GM12878 (cell line): ENCODE measurements around the gene PCLO. TPM values are rescaled to one million over a fixed set of nuclear protein-coding genes. Genes with fewer than 3 reads are reported as not detected.

Experiments
- CREB1 ChIP-seq: IDR thresholded peaks from 2 replicates; pipeline ENCODE4 v1.6.1; 2012; ENCODE audit warnings: low read depth, mild to moderate bottlenecking, inconsistent platforms
- E2F8 ChIP-seq: fragments of 450-650 bp; IDR thresholded peaks from 2 replicates; pipeline ENCODE4 v1.6.1; 2018; ENCODE audit warnings: mild to moderate bottlenecking, low read depth, moderate library complexity; ENCODE audit not compliant: partially characterized antibody
- E4F1 ChIP-seq: fragments of 450-650 bp; IDR thresholded peaks from 2 replicates; pipeline ENCODE4 v1.6.1; 2018; ENCODE audit warnings: borderline replicate concordance, mild to moderate bottlenecking; ENCODE audit not compliant: partially characterized antibody
- MYC ChIP-seq: IDR thresholded peaks from 2 replicates; pipeline ENCODE4 v1.6.1; 2011; ENCODE audit warnings: mild to moderate bottlenecking, low read length, moderate library complexity, inconsistent platforms; ENCODE audit not compliant: insufficient read depth, insufficient replicate concordance, insufficient read length, severe bottlenecking
- REST ChIP-seq: IDR thresholded peaks from 2 replicates; pipeline ENCODE4 v1.6.1; 2012; ENCODE audit warnings: mild to moderate bottlenecking, low read depth, low read length
- SUZ12 ChIP-seq: fragments of 200-600 bp; sonication (generic); IDR thresholded peaks from one replicate; pipeline ENCODE4 v1.6.1; 2018; ENCODE audit warnings: antibody characterized with exemption, mild to moderate bottlenecking; ENCODE audit not compliant: unreplicated experiment
- TBL1XR1 ChIP-seq: IDR thresholded peaks from 2 replicates; pipeline ENCODE4 v1.6.1; 2012; ENCODE audit warnings: low read depth, low read length, improper control_type of control experiment
- TCF3 ChIP-seq: IDR thresholded peaks from 2 replicates; pipeline ENCODE4 v1.6.1; 2012; ENCODE audit warnings: low read depth, mild to moderate bottlenecking, low read length, borderline replicate concordance; ENCODE audit not compliant: insufficient read depth
- polyA plus RNA-seq, 11 experiments: library from polyadenylated mRNA; depleted of rRNA in 4 of 11; unstranded in 6 of 11; stranded (reverse) in 5 of 11; fragments of >200 nt; fragmentation: Nextera tagmentation in 4 of 11; fragmentation: Illumina TruSeq in 1 of 11; extraction: Ambion mirVana in 4 of 11; extraction: Trizol in 1 of 11; gene quantifications; 1 replicate in 1 of 11; 2 replicates in 10 of 11; pipeline versions ENCODE4 v1.2.1 to v1.2.3, GENCODE V29; 2011 to 2016; ENCODE audit warnings: inconsistent platforms in 2 of 11, missing spikeins in 2 of 11, low read depth in 1 of 11
- total RNA-seq, 4 experiments: library from RNA; depleted of rRNA in 3 of 4; stranded (reverse); fragments of >200 nt in 3 of 4; fragmentation: Illumina TruSeq in 1 of 4; extraction: Trizol in 1 of 4; gene quantifications; 2 replicates each; pipeline versions ENCODE4 v1.2.1 to v1.2.3, GENCODE V29; 2013 to 2021

The PCLO gene
- total and polyA plus RNA-seq, 10 of the 15 experiments (the other 5 are each of a cell fraction or from before 2014, with no cell fraction given) = 0.01 to 0.08 (median 0.03) TPM; not detected in 6

- no peak for TF ChIP-seq CREB1
- no peak for TF ChIP-seq E4F1
- TF ChIP-seq SUZ12 = no peak
- TF ChIP-seq TCF3 = no peak
- TF ChIP-seq REST = no peak
- TF ChIP-seq MYC = no peak
- TF ChIP-seq TBL1XR1 = no peak
- no peak for TF ChIP-seq E2F8
These were observed 164.2 kb downstream of the PCLO start (continued) for GRCh38 chr7:82998436-82998835.
